ENCODE results near the gene PLCL1.

DNA sequence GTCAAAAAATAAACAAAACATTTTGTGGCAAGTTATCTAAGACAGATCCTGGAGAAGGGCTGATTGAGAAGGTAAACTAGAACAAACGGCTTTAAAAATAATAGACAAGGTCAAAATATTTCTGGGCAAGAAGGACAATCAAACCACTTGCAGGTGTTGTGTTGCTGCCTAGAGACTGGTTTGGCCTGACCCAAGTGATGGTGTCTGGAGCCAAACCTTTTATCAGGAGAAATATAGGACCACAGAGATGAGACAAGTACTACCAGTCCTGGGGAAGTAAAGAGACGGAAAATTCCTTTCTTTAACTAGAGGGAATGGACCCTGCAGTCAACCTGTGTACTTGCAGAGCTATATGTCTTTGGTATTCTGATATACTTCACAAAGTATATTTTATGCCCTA, 44.2 kb downstream of the PLCL1 start:
- no peak for TF ChIP-seq POLR2A (IDR thresholded peaks at IDR 0.05)
- TF ChIP-seq, protein P1, sequence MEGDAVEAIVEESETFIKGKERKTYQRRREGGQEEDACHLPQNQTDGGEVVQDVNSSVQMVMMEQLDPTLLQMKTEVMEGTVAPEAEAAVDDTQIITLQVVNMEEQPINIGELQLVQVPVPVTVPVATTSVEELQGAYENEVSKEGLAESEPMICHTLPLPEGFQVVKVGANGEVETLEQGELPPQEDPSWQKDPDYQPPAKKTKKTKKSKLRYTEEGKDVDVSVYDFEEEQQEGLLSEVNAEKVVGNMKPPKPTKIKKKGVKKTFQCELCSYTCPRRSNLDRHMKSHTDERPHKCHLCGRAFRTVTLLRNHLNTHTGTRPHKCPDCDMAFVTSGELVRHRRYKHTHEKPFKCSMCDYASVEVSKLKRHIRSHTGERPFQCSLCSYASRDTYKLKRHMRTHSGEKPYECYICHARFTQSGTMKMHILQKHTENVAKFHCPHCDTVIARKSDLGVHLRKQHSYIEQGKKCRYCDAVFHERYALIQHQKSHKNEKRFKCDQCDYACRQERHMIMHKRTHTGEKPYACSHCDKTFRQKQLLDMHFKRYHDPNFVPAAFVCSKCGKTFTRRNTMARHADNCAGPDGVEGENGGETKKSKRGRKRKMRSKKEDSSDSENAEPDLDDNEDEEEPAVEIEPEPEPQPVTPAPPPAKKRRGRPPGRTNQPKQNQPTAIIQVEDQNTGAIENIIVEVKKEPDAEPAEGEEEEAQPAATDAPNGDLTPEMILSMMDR (IDR thresholded peaks at IDR 0.05) = no peak
- no peak for TF ChIP-seq POLR2AphosphoS5 (IDR thresholded peaks at IDR 0.05)
- no peak for TF ChIP-seq EP300 (IDR thresholded peaks at IDR 0.05)
